GM12872 (cell line): ENCODE measurements around the gene SLX9.

Experiments
- CTCF ChIP-seq: IDR thresholded peaks from 3 replicates; pipeline ENCODE4 v1.5.1; 2011; ENCODE audit warnings: low read depth, mild to moderate bottlenecking, low read length, moderate library complexity; ENCODE audit not compliant: insufficient read depth

SLX9 gene

GRCh38 chr21:44908908-44909307, 30.9 kb upstream of the SLX9 start:
- no peak for TF ChIP-seq CTCF

GRCh38 chr21:44909719-44910118, 30.1 kb upstream of the SLX9 start:
- TF ChIP-seq CTCF = no peak

- TF ChIP-seq CTCF = no peak
These were observed 29.4 kb upstream of the SLX9 start for GRCh38 chr21:44910229-44911067.

- no peak for TF ChIP-seq CTCF
These were observed 28.8 kb upstream of the SLX9 start for GRCh38 chr21:44911068-44911383.

- peak; percentile 89 for TF ChIP-seq CTCF
These were observed 28.3 kb upstream of the SLX9 start for GRCh38 chr21:44911384-44912157.

GRCh38 chr21:44912158-44912473, 27.7 kb upstream of the SLX9 start:
- no peak for TF ChIP-seq CTCF

GRCh38 chr21:44913425-44914175, 26.2 kb upstream of the SLX9 start:
- TF ChIP-seq CTCF = no peak
